Testis (tissue), 3 donors: ENCODE results near the gene MAGEB2. TPM values are rescaled to one million over a fixed set of nuclear protein-coding genes. Genes with fewer than 3 reads are reported as not detected.
A peak's percentile ranks its signal among the peaks of the same experiment; 100 is the strongest.

ENCODE experiments used
- DNase-seq: peaks from one replicate; pipeline ENCODE4 v3.0.0-alpha.2; 2019
- H3K27ac ChIP-seq, 2 donors: fragments of 200-600 bp; sonication (generic); one replicate each; pipeline ENCODE4 v1.5.1; 2019
- H3K27me3 ChIP-seq: fragments of 200-600 bp; sonication (generic); one replicate; pipeline ENCODE4 v1.5.1; 2019
- H3K36me3 ChIP-seq: fragments of 200-600 bp; sonication (generic); one replicate; pipeline ENCODE4 v1.5.1; 2017; ENCODE audit warnings: low read depth; ENCODE audit errors: missing control alignments
- H3K4me1 ChIP-seq: fragments of 200-600 bp; sonication (generic); one replicate; pipeline ENCODE4 v1.5.1; 2019
- H3K4me3 ChIP-seq, 2 donors: fragments of 200-600 bp; sonication (generic); one replicate each; pipeline ENCODE4 v1.5.1; 2017 to 2019
- H3K9me3 ChIP-seq: fragments of 200-600 bp; sonication (generic); one replicate; pipeline ENCODE4 v1.5.1; 2017
- CTCF ChIP-seq, 3 experiments: fragments of 450-650 bp in 2 of 3; fragments of 200-600 bp in 1 of 3; sonication (generic) in 1 of 3; IDR thresholded peaks; one replicate each; pipeline ENCODE4 v1.5.1; 2016 to 2019; ENCODE audit warnings: antibody characterized with exemption in 3 of 3, mild to moderate bottlenecking in 2 of 3, moderate library complexity in 1 of 3
- POLR2A ChIP-seq: fragments of 450-650 bp; IDR thresholded peaks from one replicate; pipeline ENCODE4 v1.6.1; 2017; ENCODE audit warnings: antibody characterized with exemption, mild to moderate bottlenecking, moderate library complexity
- WGBS, 2 donors: methylation state at CpG; one replicate each; pipeline ENCODE4 v1.1.5; 2018; 5-methylcytosine and 5-hydroxymethylcytosine counted together
- intact Hi-C: fragments of 100-400 bp; cut with DNase I; formaldehyde crosslinking; loops from one replicate; pipeline ENCODE4 v1.15.1; 2023; ENCODE audit warnings: low total_unique reads
- polyA plus RNA-seq: library from polyadenylated mRNA; stranded (reverse); fragments of 350-450 nt; fragmentation: Illumina TruSeq; extraction: RNeasy Lipid Tissue Mini Kit (QIAGEN cat#74804); gene quantifications from one replicate; pipeline ENCODE4 v1.2.3, GENCODE V29; 2014; ENCODE audit warnings: low read depth, low replicate concordance; ENCODE audit not compliant: insufficient read depth
- total RNA-seq, 2 donors: library from RNA; depleted of rRNA; stranded (reverse); fragments of >200 nt; gene quantifications; one replicate each; pipeline ENCODE4 v1.2.3, GENCODE V29; 2016

The MAGEB2 gene
- total and polyA plus RNA-seq, 3 donors from 2014 or later: 50.9 to 53.5 (median 51.4) TPM

GRCh38 chrX:30219372-30219771, 4.0 kb downstream of the MAGEB2 start:
- intact Hi-C loops: no loop called here
- WGBS, 2 donors: 94 to 100% methylated on average over 4 of the region's 4 CpGs
- no peak for TF ChIP-seq POLR2A
- TF ChIP-seq CTCF (IDR thresholded peaks at IDR 0.05): no peak

GRCh38 chrX:30220661-30221060, 5.3 kb downstream of the MAGEB2 start:
- Histone ChIP-seq H3K4me3 (no peak overlapping the region), H3K9me3 (no peaks in the 10 kb centered on the region), H3K27ac (no peak overlapping the region), H3K27me3 (no peaks in the 10 kb centered on the region), H3K4me1 (no peaks in the 10 kb centered on the region), H3K36me3 (no peaks in the 10 kb centered on the region)
- 42 to 74% methylated on average over 5 of the region's 5 CpGs for WGBS, 2 donors
- intact Hi-C loops: no loop called here
- DNase-seq: no peak
- TF ChIP-seq POLR2A (no peak), CTCF (IDR thresholded peaks at IDR 0.05) (no peak)

More at GRCh38 chrX:30219372-30219771, 4.0 kb downstream of the MAGEB2 start:
- Histone ChIP-seq H3K27me3 (no peaks in the 10 kb centered on the region), H3K4me1 (no peaks in the 10 kb centered on the region), H3K4me3 (no peak overlapping the region), H3K9me3 (no peaks in the 10 kb centered on the region), H3K27ac (no peak overlapping the region), H3K36me3 (no peaks in the 10 kb centered on the region)
- no peak for DNase-seq

GRCh38 chrX:30224536-30224935, 9.2 kb downstream of the MAGEB2 start:
- H3K4me3 ChIP-seq: no peak overlapping the region
- H3K27me3 ChIP-seq: no peaks in the 10 kb centered on the region
- H3K9me3 ChIP-seq: no peaks in the 10 kb centered on the region
- H3K4me1 ChIP-seq: no peaks in the 10 kb centered on the region
- no peak overlapping the region for H3K27ac ChIP-seq
- no peaks in the 10 kb centered on the region for H3K36me3 ChIP-seq
- no peak for DNase-seq
- intact Hi-C loops: no loop called here
- TF ChIP-seq CTCF (IDR thresholded peaks at IDR 0.05): no peak
- TF ChIP-seq POLR2A: no peak
- 65 to 75% methylated on average over 2 of the region's 2 CpGs for WGBS, 2 donors

- WGBS, 2 donors: 43 to 50% methylated on average over 1 of the region's 1 CpG
- Histone ChIP-seq H3K9me3 (no peaks in the 10 kb centered on the region), H3K36me3 (no peaks in the 10 kb centered on the region), H3K4me1 (no peaks in the 10 kb centered on the region), H3K4me3 (no peak overlapping the region), H3K27ac (no peak overlapping the region), H3K27me3 (no peaks in the 10 kb centered on the region)
- no peak for DNase-seq
- intact Hi-C loops: no loop called here
- no peak for TF ChIP-seq CTCF (IDR thresholded peaks at IDR 0.05)
- TF ChIP-seq POLR2A: no peak
Observed at GRCh38 chrX:30228526-30228925, 13.2 kb downstream of the MAGEB2 start.

GRCh38 chrX:30230395-30230794, 15.0 kb downstream of the MAGEB2 start, which contains the start of gene MAGEB3:
Gene MAGEB3, plus strand, starts transcription at chrX:30230657. Its CDS starts 5,268 bp downstream, at chrX:30235925.
- WGBS, 2 donors: 27% methylated on average over 4 of the region's 4 CpGs; no CpG with 5 or more reads in 1 of the 2 donors
- no peak within 1 kb of the TSS for H3K27ac ChIP-seq
- H3K4me1 ChIP-seq: no peaks in the 10 kb centered on the region
- TF ChIP-seq POLR2A (no peak), CTCF (IDR thresholded peaks at IDR 0.05) (no peak)
- no peaks in the 10 kb centered on the region for H3K36me3 ChIP-seq
- DNase-seq: peak; percentile 28
- no peak within 1 kb of the TSS for H3K4me3 ChIP-seq
- no peaks in the 10 kb centered on the region for H3K9me3 ChIP-seq
- intact Hi-C loops: no loop called here
- H3K27me3 ChIP-seq: no peaks in the 10 kb centered on the region
